Measurements from ENCODE around the gene ARID3B. TPM values are rescaled to one million over a fixed set of nuclear protein-coding genes. Genes with fewer than 3 reads are reported as not detected.

Gene ARID3B
- total RNA-seq, 1 experiment from 2014 or later = 101 TPM

GRCh38 chr15:74646480-74646879 lies 105.5 kb downstream of the ARID3B start:
- Histone ChIP-seq H3K4me1 (ENCODE audit: insufficient read depth, low read length) (peaks cover 11% of the 10 kb centered on the region), H3T11ph (ENCODE audit: low read length) (no peak overlapping the region), H2BK120ac (ENCODE audit: low read depth, low read length, poor library complexity, severe bottlenecking) (no peak overlapping the region), H3K79me1 (ENCODE audit: insufficient read depth, low read depth, low read length, poor library complexity, severe bottlenecking) (peaks cover 4% of the 10 kb centered on the region), H3K9ac (ENCODE audit: extremely low read depth, insufficient read length, low read length) (no peak overlapping the region), H3K23ac (ENCODE audit: insufficient read length, low read depth, low read length) (no peak overlapping the region), H4K20me1 (ENCODE audit: control insufficient read depth, insufficient read depth, insufficient read length) (no peaks in the 10 kb centered on the region), H2BK12ac (ENCODE audit: insufficient read length, low read depth, low read length) (no peak overlapping the region), H3K18ac (ENCODE audit: insufficient read length, low read depth, low read length) (no peak overlapping the region), H3K27me3 (ENCODE audit: insufficient read depth, low read length) (no peaks in the 10 kb centered on the region), H3K9me3 (ENCODE audit: control insufficient read depth, low read depth, low read length) (no peaks in the 10 kb centered on the region), H3K4ac (ENCODE audit: low read depth, low read length) (no peak overlapping the region), H2AFZ (ENCODE audit: low read length) (no peak overlapping the region), H3K4me2 (ENCODE audit: insufficient read depth, insufficient read length, low read length) (no peak overlapping the region), H3K79me2 (ENCODE audit: insufficient read depth, low read length) (no peaks in the 10 kb centered on the region; the same call in 1 of the 2 replicates), H2BK20ac (ENCODE audit: low read depth, low read length, poor library complexity, severe bottlenecking) (no peak overlapping the region), H3K27ac (ENCODE audit: insufficient read length, low read depth, low read length) (no peak overlapping the region), H3K56ac (ENCODE audit: insufficient read length, low read depth, low read length) (no peak overlapping the region), H2AK5ac (ENCODE audit: insufficient read length, low read length) (no peak overlapping the region), H2BK5ac (ENCODE audit: insufficient read length, low read length) (no peak overlapping the region), H4K5ac (ENCODE audit: insufficient read length, low read depth, low read length) (no peak overlapping the region), H3K14ac (ENCODE audit: insufficient read depth, low read length) (no peak overlapping the region), H3K23me2 (ENCODE audit: insufficient read length, low read depth, low read length, poor library complexity, severe bottlenecking) (no peaks in the 10 kb centered on the region), H4K8ac (replicated peaks; ENCODE audit: insufficient read length, low read depth, low read length) (no peak overlapping the region), H2BK15ac (ENCODE audit: low read depth, low read length) (no peak overlapping the region), H4K91ac (ENCODE audit: insufficient read length, low read depth, low read length) (no peak overlapping the region)
- no peak for DNase-seq
- peaks cover 2 to 9% (median 7%) of the 10 kb centered on the region in 3 experiments; a peak in 3 of 7 replicates for H3K36me3 Mint-ChIP-seq (ENCODE audit: insufficient read depth in 1 of 3, low read depth in 3 of 3)
- H3K27me3 Mint-ChIP-seq (ENCODE audit: low read depth) = no peaks in the 10 kb centered on the region
- H3K9me3 Mint-ChIP-seq = no peaks in the 10 kb centered on the region
- H3K4me1 Mint-ChIP-seq = peaks cover 23 to 27% of the 10 kb centered on the region in 2 experiments
- no peak overlapping the region for H3K4me3 Mint-ChIP-seq
- TF ChIP-seq, protein P1, sequence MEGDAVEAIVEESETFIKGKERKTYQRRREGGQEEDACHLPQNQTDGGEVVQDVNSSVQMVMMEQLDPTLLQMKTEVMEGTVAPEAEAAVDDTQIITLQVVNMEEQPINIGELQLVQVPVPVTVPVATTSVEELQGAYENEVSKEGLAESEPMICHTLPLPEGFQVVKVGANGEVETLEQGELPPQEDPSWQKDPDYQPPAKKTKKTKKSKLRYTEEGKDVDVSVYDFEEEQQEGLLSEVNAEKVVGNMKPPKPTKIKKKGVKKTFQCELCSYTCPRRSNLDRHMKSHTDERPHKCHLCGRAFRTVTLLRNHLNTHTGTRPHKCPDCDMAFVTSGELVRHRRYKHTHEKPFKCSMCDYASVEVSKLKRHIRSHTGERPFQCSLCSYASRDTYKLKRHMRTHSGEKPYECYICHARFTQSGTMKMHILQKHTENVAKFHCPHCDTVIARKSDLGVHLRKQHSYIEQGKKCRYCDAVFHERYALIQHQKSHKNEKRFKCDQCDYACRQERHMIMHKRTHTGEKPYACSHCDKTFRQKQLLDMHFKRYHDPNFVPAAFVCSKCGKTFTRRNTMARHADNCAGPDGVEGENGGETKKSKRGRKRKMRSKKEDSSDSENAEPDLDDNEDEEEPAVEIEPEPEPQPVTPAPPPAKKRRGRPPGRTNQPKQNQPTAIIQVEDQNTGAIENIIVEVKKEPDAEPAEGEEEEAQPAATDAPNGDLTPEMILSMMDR (conservative IDR thresholded peaks at IDR 0.05) = no peak
- H3K27ac Mint-ChIP-seq = no peak overlapping the region; a peak in 1 of 7 replicates

Other genes with a start within 250 kb of the ARID3B start
- 1.7 and 2.3 TPM in 2 replicates for gene CYP11A1, start 173.6 kb upstream of the ARID3B start, total RNA-seq (2021)
- gene SEMA7A, start 107.3 kb upstream of the ARID3B start, total RNA-seq (2021) = 5.7 and 7.0 TPM in 2 replicates
- 47.5 and 48.7 TPM in 2 replicates for gene UBL7, start 80.1 kb upstream of the ARID3B start, total RNA-seq (2021)
- 40.8 and 41.0 TPM in 2 replicates for gene CLK3, start 74.6 kb downstream of the ARID3B start, total RNA-seq (2021)
- 56.6 and 60.5 TPM in 2 replicates for gene EDC3, start 154.8 kb downstream of the ARID3B start, total RNA-seq (2021)
- gene CYP1A1, start 184.3 kb downstream of the ARID3B start, total RNA-seq (2021) = 0.33 TPM in 1 of 2 replicates, not detected in the other
- gene CYP1A2, start 207.6 kb downstream of the ARID3B start, total RNA-seq (2021) = not detected in 2 replicates
- gene CSK, start 240.9 kb downstream of the ARID3B start, total RNA-seq (2021) = 49.2 and 49.3 TPM in 2 replicates